Right kidney (tissue), 1 donor: ENCODE data around the gene AFF2.
"Not testable (repeated sequence)": the region's sequence is repeated elsewhere in the genome, so short reads cannot be mapped to it uniquely, and the experiment has no call there.

Experiments used
- DNase-seq: peaks from one replicate; pipeline ENCODE4 v3.0.0-alpha.2; 2016

Gene AFF2

DNA sequence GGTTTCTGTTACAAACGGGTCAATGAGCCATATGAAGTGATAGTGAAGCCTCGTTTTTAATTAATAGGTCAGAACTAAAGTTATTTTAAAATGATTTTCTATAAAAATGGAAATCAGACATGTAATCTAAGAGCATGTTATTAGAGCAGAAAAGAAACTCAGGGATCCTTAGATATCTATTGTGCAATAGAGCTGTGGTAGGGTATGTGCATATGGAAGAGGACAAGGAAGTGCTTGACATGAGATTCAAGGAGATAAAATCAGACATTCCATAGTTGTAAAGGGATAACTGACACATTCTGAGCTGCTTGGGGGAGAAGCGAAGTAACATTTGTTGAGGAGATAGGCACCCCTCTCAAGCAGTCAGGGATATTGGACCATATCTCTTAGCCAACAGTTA, 143.0 kb downstream of the AFF2 start:
- DNase-seq: no peak

DNA sequence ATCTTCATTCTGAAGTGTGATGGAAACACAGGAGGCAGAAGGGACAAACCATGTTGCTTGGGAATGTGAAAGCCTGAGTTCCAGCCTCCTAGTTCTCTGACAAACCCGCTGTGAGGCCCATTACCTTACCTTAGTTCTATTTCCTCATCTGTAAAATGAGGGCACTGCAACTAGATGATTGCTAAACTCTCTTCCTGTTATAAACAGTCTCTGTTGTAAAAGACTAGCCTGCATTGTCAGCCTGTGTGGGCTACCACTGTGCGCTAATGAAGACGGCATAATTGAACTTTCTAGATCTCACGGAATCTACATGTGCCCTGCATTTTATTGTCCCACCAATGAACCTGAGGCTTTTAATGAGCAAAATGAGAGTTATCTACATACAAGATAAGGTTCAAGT, 147.2 kb downstream of the AFF2 start:
- no peak for DNase-seq

- no peak for DNase-seq
Observed at GRCh38 chrX:148649145-148649795, 148.9 kb downstream of the AFF2 start.

DNA sequence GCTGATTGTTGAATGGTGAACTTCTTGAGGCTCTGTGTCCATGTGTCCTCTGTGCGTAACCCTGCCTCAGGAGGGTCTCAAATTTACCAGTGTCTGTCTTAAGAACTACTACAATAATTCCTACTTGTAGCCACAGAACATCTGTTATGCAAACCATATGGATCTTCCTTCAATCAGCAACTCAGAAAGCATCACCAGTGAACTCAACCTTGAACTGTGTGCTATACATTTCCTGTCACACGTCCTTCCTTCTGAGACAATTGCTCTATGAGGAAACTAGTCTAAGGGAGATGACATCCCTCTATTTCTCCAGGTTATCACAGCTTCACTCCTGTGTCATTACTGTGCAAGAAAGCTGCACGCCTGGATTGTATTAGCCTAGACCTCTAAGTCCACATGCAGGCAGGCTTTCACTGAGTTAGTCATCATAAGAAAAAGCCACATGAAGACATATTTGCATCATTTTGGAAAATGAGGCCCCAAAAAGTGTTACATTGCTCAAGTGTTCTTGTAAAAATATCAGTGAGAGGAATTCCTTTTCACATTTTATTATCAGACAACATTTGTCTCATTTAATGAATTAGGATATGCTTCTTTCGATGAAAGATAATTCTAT, 157.8 kb downstream of the AFF2 start:
- DNase-seq: no peak

GRCh38 chrX:148659481-148659880, 159.1 kb downstream of the AFF2 start:
- DNase-seq: no peak

- no peak for DNase-seq
Observed at GRCh38 chrX:148661035-148661434, 160.6 kb downstream of the AFF2 start.

DNA sequence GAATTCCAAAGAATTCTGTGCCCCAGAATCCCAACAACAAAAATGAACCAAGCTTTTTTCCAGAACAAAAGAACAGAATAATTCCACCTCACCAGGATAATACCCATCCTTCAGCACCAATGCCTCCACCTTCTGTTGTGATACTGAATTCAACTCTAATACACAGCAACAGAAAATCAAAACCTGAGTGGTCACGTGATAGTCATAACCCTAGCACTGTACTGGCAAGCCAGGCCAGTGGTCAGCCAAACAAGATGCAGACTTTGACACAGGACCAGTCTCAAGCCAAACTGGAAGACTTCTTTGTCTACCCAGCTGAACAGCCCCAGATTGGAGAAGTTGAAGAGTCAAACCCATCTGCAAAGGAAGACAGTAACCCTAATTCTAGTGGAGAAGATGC, 161.6 kb downstream of the AFF2 start:
- DNase-seq: no peak

DNA sequence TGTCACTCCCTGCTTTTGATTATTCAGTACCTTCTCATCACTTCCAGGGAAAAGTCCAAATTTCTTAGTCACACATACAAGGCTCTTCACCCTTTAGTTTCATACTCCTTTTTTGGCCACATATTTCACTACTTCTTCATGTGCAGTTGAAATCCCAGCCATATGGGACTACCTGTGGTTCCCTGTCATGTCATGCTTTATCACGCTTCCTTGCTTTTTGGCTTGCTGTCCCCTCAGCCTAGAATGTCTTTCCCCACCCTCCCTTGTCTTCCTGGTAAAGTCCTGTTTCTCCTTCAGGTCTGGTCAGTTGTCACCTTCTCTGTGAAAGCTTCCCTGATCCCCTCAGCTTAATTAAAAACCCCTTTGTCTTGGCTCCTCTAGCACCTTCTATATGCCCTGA, 163.8 kb downstream of the AFF2 start:
- no peak for DNase-seq

DNA sequence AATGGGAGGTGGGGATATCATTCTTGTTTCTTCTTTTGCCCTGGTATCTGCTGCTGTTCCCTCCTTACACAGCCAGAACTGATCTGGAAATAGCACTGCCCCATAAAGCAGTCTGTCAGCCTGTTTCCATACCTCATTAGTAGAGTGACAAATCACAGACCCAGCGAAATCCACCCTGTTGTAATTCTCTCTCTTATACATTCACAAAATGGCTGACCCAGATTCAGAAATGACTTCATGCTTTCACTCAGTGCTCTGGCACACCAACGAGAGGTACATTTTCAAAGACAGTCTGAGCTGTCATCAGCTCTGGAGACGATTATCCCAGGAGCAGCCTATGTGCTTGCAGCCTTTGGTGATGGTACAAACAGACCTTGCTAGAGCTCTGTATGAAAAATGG, 164.6 kb downstream of the AFF2 start:
- no peak for DNase-seq

GRCh38 chrX:148669175-148669574, 168.8 kb downstream of the AFF2 start:
- not testable (repeated sequence) for DNase-seq

GRCh38 chrX:148670277-148670676, 169.9 kb downstream of the AFF2 start:
- DNase-seq: no peak

DNA sequence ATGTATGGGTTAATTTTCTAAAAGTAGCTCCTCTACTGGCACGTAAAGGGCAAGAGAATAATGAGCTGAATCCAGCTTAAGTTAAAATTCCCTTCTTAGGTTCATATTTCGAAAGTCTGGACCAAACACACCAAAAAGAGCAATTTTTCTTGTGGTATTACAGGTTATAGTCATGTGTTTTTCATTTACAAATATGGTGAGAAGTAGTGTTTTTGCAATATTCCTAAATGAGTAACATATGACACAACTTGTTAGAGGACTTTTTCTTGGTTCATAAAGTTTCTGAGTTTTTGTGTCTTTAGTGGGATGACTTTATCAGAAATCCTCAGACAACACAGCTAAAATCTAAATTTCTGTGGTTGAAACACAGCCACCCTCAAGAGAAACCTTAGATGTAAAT, 172.1 kb downstream of the AFF2 start:
- no peak for DNase-seq

GRCh38 chrX:148681605-148682004, 181.2 kb downstream of the AFF2 start:
- no peak for DNase-seq

- no peak for DNase-seq
Observed at GRCh38 chrX:148682206-148682605, 181.8 kb downstream of the AFF2 start.

- DNase-seq: no peak
Observed at GRCh38 chrX:148691456-148691855, 191.0 kb downstream of the AFF2 start.

DNA sequence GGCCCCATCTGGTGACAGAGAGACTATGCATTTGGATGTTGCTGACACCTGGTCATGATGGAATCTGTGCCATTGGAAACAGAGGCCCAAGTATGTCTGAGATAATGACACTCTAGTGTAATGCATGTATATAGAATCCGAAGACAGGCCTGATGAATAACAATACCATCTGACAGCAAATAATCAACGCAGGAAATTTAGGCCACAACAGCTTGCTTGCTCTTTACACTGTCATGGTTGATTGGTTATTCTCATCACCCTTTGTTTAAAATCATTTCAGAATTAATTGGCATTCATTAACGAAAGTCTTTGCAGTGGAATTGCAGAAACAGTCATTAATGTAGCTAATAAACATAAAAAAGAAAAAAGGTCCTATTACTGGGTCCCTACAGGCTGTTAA, 194.8 kb downstream of the AFF2 start:
- no peak for DNase-seq

DNA sequence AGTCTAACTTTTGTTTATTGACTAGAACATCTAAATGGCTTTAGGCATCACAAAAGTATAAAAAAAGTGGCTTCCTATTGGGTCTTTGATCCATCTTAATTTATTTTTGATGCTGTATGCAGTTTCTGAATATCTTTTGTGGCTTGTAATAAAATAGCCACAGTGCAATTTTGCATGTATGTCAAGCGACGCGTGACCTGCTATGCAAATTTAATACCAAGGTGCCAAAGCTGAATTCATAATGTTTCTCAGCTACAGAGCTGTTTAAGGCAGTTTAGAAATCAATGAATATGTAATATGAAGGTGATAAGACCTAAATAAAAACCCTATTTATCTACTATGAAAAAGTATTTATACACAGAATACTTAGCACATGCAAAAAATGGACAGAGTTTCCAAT, 197.8 kb downstream of the AFF2 start:
- DNase-seq: no peak

- DNase-seq: no peak
Observed at GRCh38 chrX:148700021-148700420, 199.6 kb downstream of the AFF2 start.

GRCh38 chrX:148713981-148714380, 213.6 kb downstream of the AFF2 start:
- no peak for DNase-seq

- no peak for DNase-seq
Observed at GRCh38 chrX:148715361-148715760, 214.9 kb downstream of the AFF2 start.

GRCh38 chrX:148722966-148723365, 222.5 kb downstream of the AFF2 start:
- no peak for DNase-seq

- no peak for DNase-seq
Observed at GRCh38 chrX:148723551-148723950, 223.1 kb downstream of the AFF2 start.

DNA sequence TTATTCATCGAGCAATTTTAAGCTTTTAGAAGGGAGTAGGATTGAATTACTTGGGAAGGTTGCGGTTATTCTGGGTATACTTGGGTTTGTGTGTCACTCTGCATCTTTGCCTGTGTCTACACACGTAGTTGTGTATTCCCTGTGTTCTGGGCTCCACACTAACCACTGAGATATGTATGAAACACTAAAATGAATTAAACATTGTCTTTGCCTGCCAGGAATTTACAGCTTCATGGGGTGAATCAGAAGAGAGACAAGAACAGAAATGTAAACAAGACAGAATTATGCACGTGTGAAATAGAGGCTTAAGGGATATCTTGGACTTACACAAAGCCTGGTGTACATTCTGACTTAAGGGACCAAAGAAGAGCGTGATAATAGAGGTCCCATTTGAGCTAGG, 228.5 kb downstream of the AFF2 start:
- DNase-seq: no peak

GRCh38 chrX:148732743-148733142, 232.3 kb downstream of the AFF2 start:
- DNase-seq: no peak

DNA sequence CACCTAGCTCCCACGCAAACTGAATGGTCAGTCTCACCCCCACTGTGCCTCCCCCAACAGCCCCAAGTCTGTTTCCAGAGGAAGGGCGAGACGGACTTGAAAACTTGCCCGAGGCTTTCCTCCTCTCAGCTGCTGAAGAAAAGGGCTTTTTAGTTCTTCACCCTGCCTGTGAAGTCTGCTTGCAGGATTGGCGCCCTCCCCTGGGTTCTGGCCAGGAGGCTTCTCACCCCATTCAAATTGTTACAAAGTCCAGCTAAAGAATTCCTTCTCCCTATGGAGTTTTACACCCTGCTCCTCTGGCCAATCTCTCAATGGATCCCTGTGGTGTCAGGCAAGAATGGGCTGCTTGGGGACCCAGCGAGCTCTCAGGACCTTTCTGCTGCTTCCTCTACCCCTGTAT, 241.0 kb downstream of the AFF2 start:
- no peak for DNase-seq
